Measurements from ENCODE around the gene GFOD2. TPM values are rescaled to one million over a fixed set of nuclear protein-coding genes. Genes with fewer than 3 reads are reported as not detected.

GFOD2 gene
- total and polyA plus RNA-seq, 2 donors (not counting 3 experiments of a cell fraction or from before 2014, with no cell fraction given), result 38.1 to 47.5 TPM

- Histone ChIP-seq H3K9me1 (replicated peaks; ENCODE audit: control insufficient read depth, extremely low read depth, insufficient read depth, low read length) (no peaks in the 10 kb centered on the region), H3K36me3 (ENCODE audit: control insufficient read depth in 2 of 2, extremely low read depth in 1 of 2, insufficient read depth in 2 of 2, low read length in 2 of 2) (peaks cover 0 to 2% of the 10 kb centered on the region in 2 experiments), H3K4me1 (ENCODE audit: control insufficient read depth, extremely low read depth, insufficient read depth, low read length) (peaks cover 11% of the 10 kb centered on the region), H3K9me3 (replicated peaks; ENCODE audit: control insufficient read depth, insufficient read depth, low read length) (no peaks in the 10 kb centered on the region), H2AFZ (ENCODE audit: low read depth, low read length) (no peak overlapping the region), H3K4me3 (replicated peaks in 1 of 3; ENCODE audit: insufficient read depth in 1 of 3, low read depth in 1 of 3, low read length in 3 of 3) (no peak overlapping the region), H4K20me1 (replicated peaks; ENCODE audit: control insufficient read depth, extremely low read depth, insufficient read depth, low read length) (peaks cover 8% of the 10 kb centered on the region), H3K27ac (ENCODE audit: insufficient read depth, low read depth, low read length) (no peak overlapping the region), H3K9ac (replicated peaks; ENCODE audit: extremely low read depth, insufficient read depth, low read length) (no peak overlapping the region), H3K27me3 (ENCODE audit: control insufficient read depth in 2 of 2, insufficient read depth in 2 of 2, low read length in 2 of 2) (no peaks in the 10 kb centered on the region), H3K79me2 (ENCODE audit: control insufficient read depth, insufficient read depth, low read length) (peaks cover 84% of the 10 kb centered on the region), H3K4me2 (ENCODE audit: insufficient read depth, low read length) (no peak overlapping the region)
- dilution Hi-C loops (cut with MboI; ENCODE audit: extremely low pct_ligation_motif_present, low sequenced_read_pairs), result no loop called here
- ChIA-PET CTCF (interaction anchor here (1.0 to 1.3 kb wide), 2 partner anchors 102 to 193 kb away, joined by 3 to 4 read pairs; no protein-coding TSS in a partner anchor), POLR2A (interaction anchor here (0.7 kb wide), 1 partner anchor 404 kb away, joined by 3 read pairs; no protein-coding TSS in a partner anchor)
- intact Hi-C loops (cut with micrococcal nuclease), result no loop called here
- BruUV-seq (replicated peaks), result no TSS peak
- DNase-seq (ENCODE audit: low read depth, low spot score) (no peak), FAIRE-seq (no peak)
- TF ChIP-seq JUN (IDR thresholded peaks at IDR 0.05; ENCODE audit: borderline replicate concordance, insufficient read depth, insufficient read length, low read depth), result no peak
- TF ChIP-seq POLR2AphosphoS5 (IDR thresholded peaks at IDR 0.05; ENCODE audit: insufficient read depth, low read depth, low read length), result no peak
- no peak for TF ChIP-seq EZH2 (IDR thresholded peaks at IDR 0.05; ENCODE audit: borderline replicate concordance, low read depth, low read length, severe bottlenecking)
- TF ChIP-seq FOS (IDR thresholded peaks at IDR 0.05; ENCODE audit: borderline replicate concordance, insufficient read depth, low read length), result no peak
- TF ChIP-seq CTCF (IDR thresholded peaks at IDR 0.05; ENCODE audit: extremely low read depth in 1 of 2, insufficient read depth in 1 of 2, low read depth in 1 of 2, low read length in 2 of 2), result no peak
- TF ChIP-seq MYC (IDR thresholded peaks at IDR 0.05; ENCODE audit: low read depth, low read length), result no peak
- no peak for TF ChIP-seq GATA2 (IDR thresholded peaks at IDR 0.05; ENCODE audit: insufficient read depth, insufficient read length, low read depth, low read length)
- no peak for TF ChIP-seq MAX (IDR thresholded peaks at IDR 0.05; ENCODE audit: insufficient read depth, insufficient read length)
- TF ChIP-seq POLR2A (IDR thresholded peaks at IDR 0.05; ENCODE audit: low read depth, low read length), result no peak
Observed at GRCh38 chr16:67714522-67714921, 4.6 kb downstream of the GFOD2 start.
